SU-DHL-6 (cell line): Measurements from ENCODE around the gene DMD.

ENCODE experiments used
- H2AFZ ChIP-seq: fragments of 200-600 bp; sonication (generic); 2 replicates; pipeline ENCODE4 v1.6.1; 2014; ENCODE audit warnings: low read depth, mild to moderate bottlenecking, moderate library complexity, mixed read lengths, antibody characterized with exemption, low read length; ENCODE audit not compliant: severe bottlenecking
- H3F3A ChIP-seq: fragments of 200-600 bp; shearing (Covaris generic); 2 replicates; pipeline ENCODE4 v1.6.0; 2016; ENCODE audit warnings: antibody characterized with exemption, mild to moderate bottlenecking; ENCODE audit not compliant: insufficient read depth
- H3K27ac ChIP-seq: fragments of 200-600 bp; sonication (generic); 2 replicates; pipeline ENCODE4 v1.5.1; 2016; ENCODE audit warnings: low read depth, mild to moderate bottlenecking, low read length, moderate library complexity, mixed read lengths
- H3K27me3 ChIP-seq: fragments of 200-600 bp; sonication (generic), shearing (Covaris generic); 2 replicates; pipeline ENCODE4 v1.6.0; 2014; ENCODE audit warnings: mild to moderate bottlenecking, low read length
- H3K36me3 ChIP-seq: fragments of 200-600 bp; sonication (generic); 2 replicates; pipeline ENCODE4 v1.6.1; 2014; ENCODE audit warnings: mild to moderate bottlenecking, low read length, mixed read lengths
- H3K4me2 ChIP-seq: fragments of 300-600, 200-600 bp; shearing (Covaris generic), sonication (generic); 2 replicates; pipeline ENCODE4 v1.6.0; 2014; ENCODE audit warnings: low read length, low read depth, mild to moderate bottlenecking; ENCODE audit not compliant: poor library complexity, severe bottlenecking
- H3K4me3 ChIP-seq: fragments of 200-600 bp; sonication (generic); 2 replicates; pipeline ENCODE4 v1.5.1; 2014; ENCODE audit warnings: antibody characterized with exemption, low read length, mild to moderate bottlenecking, mixed read lengths; ENCODE audit not compliant: insufficient read depth, poor library complexity, severe bottlenecking
- H3K79me2 ChIP-seq: fragments of 200-600 bp; sonication (generic); 2 replicates; pipeline ENCODE4 v1.6.1; 2014; ENCODE audit warnings: mild to moderate bottlenecking, low read length, moderate library complexity; ENCODE audit not compliant: insufficient read depth
- H3K9ac ChIP-seq: fragments of 200-600 bp; sonication (generic); 2 replicates; pipeline ENCODE4 v1.7.0; 2014; ENCODE audit warnings: mild to moderate bottlenecking, low read length
- H3K9me2 ChIP-seq: fragments of 200-600 bp; sonication (generic); replicated peaks from 2 replicates; pipeline ENCODE4 v1.6.1; 2014; ENCODE audit warnings: low read length; ENCODE audit not compliant: insufficient read depth
- H3K9me3 ChIP-seq: fragments of 200-600 bp; sonication (generic); 2 replicates; pipeline ENCODE4 v1.6.1; 2014; ENCODE audit warnings: low read length, mixed read lengths; ENCODE audit not compliant: insufficient read depth
- H4K20me1 ChIP-seq: fragments of 200-600 bp; sonication (generic); 2 replicates; pipeline ENCODE4 v1.6.1; 2014; ENCODE audit warnings: low read depth, mild to moderate bottlenecking, antibody characterized with exemption, low read length, moderate library complexity, mixed read lengths
- EZH2phosphoT487 ChIP-seq: fragments of 200-600 bp; sonication (generic), shearing (Covaris generic); conservative IDR thresholded peaks from 2 replicates; pipeline ENCODE4 v1.6.1; 2018; ENCODE audit warnings: mild to moderate bottlenecking, antibody characterized with exemption, low read length, moderate library complexity, mixed read lengths
- TF ChIP-seq, protein P1 (sequence below): fragments of 200-600 bp; sonication (generic); IDR thresholded peaks from one replicate; pipeline ENCODE4 v1.5.1; 2017; ENCODE audit warnings: antibody characterized with exemption, mild to moderate bottlenecking, low read length, moderate library complexity; ENCODE audit not compliant: insufficient read depth, poor library complexity, severe bottlenecking

The DMD gene

DNA sequence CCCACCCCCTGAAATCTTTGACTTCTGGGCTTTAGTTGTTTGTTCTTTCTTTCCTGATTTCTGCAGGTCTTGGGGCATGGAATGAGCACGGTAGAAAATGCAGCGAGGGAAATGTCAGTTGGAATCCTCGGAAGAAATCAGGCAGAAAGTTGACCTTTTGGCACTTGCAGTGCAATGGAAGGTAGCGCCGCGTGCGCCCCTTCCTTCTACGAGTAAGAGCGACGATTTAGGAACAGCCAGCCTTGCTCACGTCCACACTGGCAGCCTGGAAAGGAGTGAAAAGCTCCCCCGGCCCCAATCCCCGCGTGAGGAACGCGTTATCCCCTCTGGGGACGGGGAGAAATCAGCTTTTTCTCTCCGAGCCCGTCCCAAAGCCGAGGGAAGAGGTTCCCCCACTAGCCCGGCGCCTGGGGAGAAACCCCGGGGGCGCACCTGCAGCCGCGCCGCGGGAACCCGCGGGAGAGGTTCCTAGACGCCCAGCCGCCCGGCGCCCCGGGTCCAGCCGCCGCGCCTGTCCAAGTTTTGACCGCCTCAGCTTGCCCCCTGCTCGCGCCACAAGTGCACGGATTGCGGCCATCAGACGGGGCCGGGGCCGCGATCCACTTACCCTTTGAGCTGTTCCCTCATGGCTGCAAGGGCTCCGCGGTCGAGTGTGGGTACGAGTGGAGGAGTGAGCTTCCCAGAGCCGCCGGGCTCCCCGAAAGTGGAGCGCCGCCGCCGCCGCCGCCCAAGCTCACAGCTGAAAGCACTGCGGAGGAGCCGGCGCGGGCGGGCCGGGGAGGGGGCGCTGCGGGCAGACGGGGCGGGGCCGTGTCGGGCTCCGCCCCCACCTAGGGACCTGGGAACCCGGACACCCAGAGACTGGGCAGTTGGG is 1944.9 kb downstream of the DMD start:
- Histone ChIP-seq H3K27ac (peak overlapping the region; percentile 67), H3K79me2 (peaks cover 52% of the 10 kb centered on the region), H3K9me2 (no peaks in the 10 kb centered on the region), H3K9me3 (no peaks in the 10 kb centered on the region), H4K20me1 (no peaks in the 10 kb centered on the region), H3F3A (no peaks in the 10 kb centered on the region), H3K9ac (peak overlapping the region; percentile 93), H3K36me3 (no peaks in the 10 kb centered on the region), H3K27me3 (no peaks in the 10 kb centered on the region), H3K4me2 (peak overlapping the region; percentile 91), H3K4me3 (peak overlapping the region; percentile 85), H2AFZ (peak overlapping the region; percentile 26)
- TF ChIP-seq EZH2phosphoT487, result no peak
- TF ChIP-seq, protein P1, sequence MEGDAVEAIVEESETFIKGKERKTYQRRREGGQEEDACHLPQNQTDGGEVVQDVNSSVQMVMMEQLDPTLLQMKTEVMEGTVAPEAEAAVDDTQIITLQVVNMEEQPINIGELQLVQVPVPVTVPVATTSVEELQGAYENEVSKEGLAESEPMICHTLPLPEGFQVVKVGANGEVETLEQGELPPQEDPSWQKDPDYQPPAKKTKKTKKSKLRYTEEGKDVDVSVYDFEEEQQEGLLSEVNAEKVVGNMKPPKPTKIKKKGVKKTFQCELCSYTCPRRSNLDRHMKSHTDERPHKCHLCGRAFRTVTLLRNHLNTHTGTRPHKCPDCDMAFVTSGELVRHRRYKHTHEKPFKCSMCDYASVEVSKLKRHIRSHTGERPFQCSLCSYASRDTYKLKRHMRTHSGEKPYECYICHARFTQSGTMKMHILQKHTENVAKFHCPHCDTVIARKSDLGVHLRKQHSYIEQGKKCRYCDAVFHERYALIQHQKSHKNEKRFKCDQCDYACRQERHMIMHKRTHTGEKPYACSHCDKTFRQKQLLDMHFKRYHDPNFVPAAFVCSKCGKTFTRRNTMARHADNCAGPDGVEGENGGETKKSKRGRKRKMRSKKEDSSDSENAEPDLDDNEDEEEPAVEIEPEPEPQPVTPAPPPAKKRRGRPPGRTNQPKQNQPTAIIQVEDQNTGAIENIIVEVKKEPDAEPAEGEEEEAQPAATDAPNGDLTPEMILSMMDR, result no peak

DNA sequence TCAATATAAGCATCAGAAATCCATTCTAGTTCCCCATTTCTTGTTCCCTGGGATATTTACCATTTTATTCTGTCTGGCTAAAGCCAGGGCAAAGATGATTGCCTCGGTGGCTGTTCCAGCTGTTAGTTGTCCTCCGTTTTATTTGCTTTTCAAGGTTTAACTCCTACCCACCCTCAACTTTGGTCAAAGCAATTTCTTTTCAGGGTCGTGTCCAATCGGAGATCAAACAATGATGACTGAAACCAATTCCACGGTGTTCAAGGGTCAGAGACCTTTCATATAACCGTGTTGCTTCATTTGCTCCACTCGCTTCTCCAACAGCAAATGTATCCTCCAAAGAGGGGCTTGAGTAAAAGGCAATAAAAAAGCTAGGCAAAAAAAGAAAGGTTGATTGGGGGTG is 1946.0 kb downstream of the DMD start:
- Histone ChIP-seq H3K4me2 (peak overlapping the region; percentile 91), H2AFZ (no peak overlapping the region), H3K27me3 (no peaks in the 10 kb centered on the region), H4K20me1 (no peaks in the 10 kb centered on the region), H3K27ac (peak overlapping the region; percentile 42; the same call in 1 of the 2 replicates), H3K79me2 (peaks cover 63% of the 10 kb centered on the region), H3F3A (no peaks in the 10 kb centered on the region), H3K4me3 (peak overlapping the region; percentile 85), H3K36me3 (no peaks in the 10 kb centered on the region), H3K9me3 (no peaks in the 10 kb centered on the region), H3K9ac (peak overlapping the region; percentile 93), H3K9me2 (no peaks in the 10 kb centered on the region)
- TF ChIP-seq, protein P1, result no peak
- no peak for TF ChIP-seq EZH2phosphoT487

DNA sequence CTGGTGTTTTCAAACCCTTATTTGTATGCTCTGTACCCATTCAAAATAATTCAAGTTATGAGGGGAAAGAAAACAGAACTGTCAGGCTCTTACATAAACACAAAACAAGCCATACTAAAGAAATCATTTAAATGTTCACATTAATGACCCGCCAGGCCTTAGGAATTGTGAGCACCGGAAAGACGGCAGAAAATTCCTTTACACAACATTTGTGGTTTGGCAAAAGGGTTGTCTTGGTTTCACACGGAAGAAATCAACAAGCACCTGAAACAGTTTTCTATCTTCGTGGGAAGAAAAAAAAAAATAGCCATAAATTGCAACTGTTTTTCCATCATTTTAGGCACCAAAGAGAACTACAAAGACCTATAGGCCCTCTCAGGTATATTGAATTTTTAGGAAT is 1951.0 kb downstream of the DMD start:
- Histone ChIP-seq H3K27me3 (no peaks in the 10 kb centered on the region), H3K9me2 (no peaks in the 10 kb centered on the region), H3K79me2 (peaks cover 58% of the 10 kb centered on the region), H3K36me3 (no peaks in the 10 kb centered on the region), H3K4me3 (no peak overlapping the region), H3K4me2 (no peak overlapping the region), H3K27ac (no peak overlapping the region), H2AFZ (no peak overlapping the region), H3K9ac (no peak overlapping the region), H3K9me3 (no peaks in the 10 kb centered on the region), H4K20me1 (no peaks in the 10 kb centered on the region), H3F3A (no peaks in the 10 kb centered on the region)
- no peak for TF ChIP-seq EZH2phosphoT487
- TF ChIP-seq, protein P1, result no peak
